ENCODE results near the gene GPR143.

- TF ChIP-seq CTCF (IDR thresholded peaks at IDR 0.05) (no peak), POLR2AphosphoS5 (IDR thresholded peaks at IDR 0.05) (no peak)
These were observed 6.3 kb downstream of the GPR143 start for GRCh38 chrX:9759337-9759736.
